Transverse colon (tissue), 4 donors: ENCODE data around the gene PGAM2.

Source experiments
- EP300 ChIP-seq: sonication (generic); formaldehyde crosslinking; IDR thresholded peaks from one replicate; pipeline ENCODE4 v1.6.1; 2017; ENCODE audit warnings: antibody characterized with exemption, low read depth
- POLR2A ChIP-seq: fragments of 450-650 bp; IDR thresholded peaks from one replicate; pipeline ENCODE4 v1.6.1; 2016; ENCODE audit warnings: antibody characterized with exemption, mild to moderate bottlenecking, moderate library complexity
- POLR2AphosphoS5 ChIP-seq, 3 donors: sonication (generic); formaldehyde crosslinking; IDR thresholded peaks; one replicate each; pipeline ENCODE4 v1.6.1; 2016; ENCODE audit warnings: antibody characterized with exemption in 3 of 3
- TF ChIP-seq, protein P1 (sequence below), 5 experiments: fragments of 200-600 bp in 3 of 5; fragments of 450-650 bp in 2 of 5; sonication (generic) in 3 of 5; IDR thresholded peaks; 1 replicate in 2 of 5; 2 replicates in 3 of 5; pipeline ENCODE4 v1.5.1; 2016 to 2017; ENCODE audit warnings: antibody characterized with exemption in 5 of 5, inconsistent platforms in 3 of 5, mild to moderate bottlenecking in 2 of 5, moderate library complexity in 1 of 5

DNA sequence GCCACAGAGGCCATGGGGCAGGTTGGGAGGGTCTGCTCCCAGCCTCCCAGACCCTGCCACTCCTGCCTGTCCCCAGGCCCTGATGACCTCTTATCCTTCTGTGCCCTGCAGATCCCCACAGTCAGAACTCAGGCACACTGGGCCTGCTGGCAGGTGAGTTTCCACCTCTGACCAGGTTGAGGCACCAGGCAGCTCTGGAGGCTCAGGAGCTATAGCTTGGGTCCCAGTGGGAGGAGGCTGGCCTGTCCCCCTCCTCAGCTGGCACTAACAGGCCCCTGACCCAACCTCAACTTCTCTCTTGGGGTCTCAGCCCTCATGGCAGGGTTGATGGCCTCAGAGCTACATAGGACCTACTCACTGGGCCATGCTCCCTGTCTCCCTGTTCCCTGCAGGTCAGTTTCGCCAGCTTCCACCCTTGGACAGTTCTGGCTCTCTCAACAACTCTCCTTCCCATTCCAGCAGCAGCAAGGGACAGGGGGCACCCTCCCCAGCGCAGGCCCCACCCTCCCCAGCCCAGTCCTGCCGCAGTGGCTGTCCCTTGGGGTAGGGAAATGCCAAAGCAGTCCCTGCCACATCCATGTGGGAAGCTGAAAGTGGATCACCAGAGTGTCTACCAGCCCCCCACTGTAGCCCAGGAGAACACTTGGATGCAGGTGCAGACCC is 36.1 kb upstream of the PGAM2 start:
- TF ChIP-seq, protein P1, sequence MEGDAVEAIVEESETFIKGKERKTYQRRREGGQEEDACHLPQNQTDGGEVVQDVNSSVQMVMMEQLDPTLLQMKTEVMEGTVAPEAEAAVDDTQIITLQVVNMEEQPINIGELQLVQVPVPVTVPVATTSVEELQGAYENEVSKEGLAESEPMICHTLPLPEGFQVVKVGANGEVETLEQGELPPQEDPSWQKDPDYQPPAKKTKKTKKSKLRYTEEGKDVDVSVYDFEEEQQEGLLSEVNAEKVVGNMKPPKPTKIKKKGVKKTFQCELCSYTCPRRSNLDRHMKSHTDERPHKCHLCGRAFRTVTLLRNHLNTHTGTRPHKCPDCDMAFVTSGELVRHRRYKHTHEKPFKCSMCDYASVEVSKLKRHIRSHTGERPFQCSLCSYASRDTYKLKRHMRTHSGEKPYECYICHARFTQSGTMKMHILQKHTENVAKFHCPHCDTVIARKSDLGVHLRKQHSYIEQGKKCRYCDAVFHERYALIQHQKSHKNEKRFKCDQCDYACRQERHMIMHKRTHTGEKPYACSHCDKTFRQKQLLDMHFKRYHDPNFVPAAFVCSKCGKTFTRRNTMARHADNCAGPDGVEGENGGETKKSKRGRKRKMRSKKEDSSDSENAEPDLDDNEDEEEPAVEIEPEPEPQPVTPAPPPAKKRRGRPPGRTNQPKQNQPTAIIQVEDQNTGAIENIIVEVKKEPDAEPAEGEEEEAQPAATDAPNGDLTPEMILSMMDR (IDR thresholded peaks at IDR 0.05) = no peak
- TF ChIP-seq POLR2AphosphoS5 (IDR thresholded peaks at IDR 0.05) = no peak
- no peak for TF ChIP-seq EP300
- TF ChIP-seq POLR2A = no peak
